Heart right ventricle (tissue), 16 donors: ENCODE results near the gene IL11RA. TPM values are rescaled to one million over a fixed set of nuclear protein-coding genes. Genes with fewer than 3 reads are reported as not detected.

Source experiments
- ATAC-seq, 8 donors: fragments of 200-7000 bp; cut with Tn5 transposase; one replicate each; pipeline ENCODE4 v1.9.1; 2020; ENCODE audit warnings: mild to moderate bottlenecking in 8 of 8, moderate library complexity in 8 of 8, moderate number of reproducible peaks in 1 of 8
- DNase-seq, 2 donors: peaks; one replicate each; pipeline ENCODE4 v3.0.0-alpha.2; 2020
- H3K27ac ChIP-seq, 10 donors: fragments of 200-600 bp; sonication (generic) in 2 of 10; one replicate each; pipeline versions ENCODE4 v1.5.0 to v1.8.0; 2020 to 2022; ENCODE audit warnings: mild to moderate bottlenecking in 3 of 10
- H3K27me3 ChIP-seq, 7 donors: fragments of 200-600 bp; one replicate each; pipeline ENCODE4 v1.8.0; 2021 to 2022; ENCODE audit warnings: mild to moderate bottlenecking in 2 of 7
- H3K36me3 ChIP-seq, 9 donors: fragments of 200-600 bp; sonication (generic) in 1 of 9; one replicate each; pipeline versions ENCODE4 v1.5.0 to v1.8.0; 2020 to 2022; ENCODE audit warnings: mild to moderate bottlenecking in 2 of 9
- H3K4me1 ChIP-seq, 9 donors: fragments of 200-600 bp; sonication (generic) in 1 of 9; one replicate each; pipeline versions ENCODE4 v1.5.0 to v1.8.0; 2020 to 2022; ENCODE audit warnings: mild to moderate bottlenecking in 4 of 9
- H3K4me3 ChIP-seq, 10 donors: fragments of 200-600 bp; sonication (generic) in 2 of 10; one replicate each; pipeline versions ENCODE4 v1.5.0 to v1.8.0; 2020 to 2022; ENCODE audit warnings: mild to moderate bottlenecking in 7 of 10, moderate library complexity in 2 of 10
- H3K9me3 ChIP-seq, 11 donors: fragments of 200-600 bp in 10 of 11; sonication (generic) in 2 of 11; one replicate each; pipeline versions ENCODE4 v1.5.0 to v1.8.0; 2013 to 2022; ENCODE audit warnings: mild to moderate bottlenecking in 2 of 11, control low read depth in 1 of 11, moderate library complexity in 1 of 11
- CTCF ChIP-seq, 9 donors: fragments of 200-600 bp; sonication (generic) in 2 of 9; IDR thresholded peaks; one replicate each; pipeline versions ENCODE4 v1.5.0 to v1.8.0; 2021 to 2022; ENCODE audit warnings: antibody characterized with exemption in 9 of 9, mild to moderate bottlenecking in 5 of 9, moderate library complexity in 1 of 9
- WGBS, 2 donors: extraction: QIAGEN DNeasy Blood & Tissue Kit; methylation state at CpG; one replicate each; pipeline ENCODE4 v1.1.7; 2013; ENCODE audit warnings: inconsistent platforms in 1 of 2; 5-methylcytosine and 5-hydroxymethylcytosine counted together
- intact Hi-C, 10 donors: fragments of 100-400 bp; cut with DNase I; formaldehyde crosslinking; loops; one replicate each; pipeline versions ENCODE4 v1.11.1 to v1.14.2; 2022
- polyA plus RNA-seq, 2 donors: library from polyadenylated mRNA; stranded (reverse); fragments of 200-250 nt; gene quantifications; one replicate each; pipeline ENCODE4 v1.2.3, GENCODE V29; 2013
- total RNA-seq, 10 donors: library from RNA; stranded (reverse); fragmentation: NEBNext Ultra II Directional in 3 of 10; extraction: Animal tissue kit (Norgen Biotek cat#: 25700) in 3 of 10; gene quantifications; one replicate each; pipeline versions ENCODE4 v1.2.1 to v1.2.4, GENCODE V29; 2021 to 2023
- donor health status: Arrhythmogenic right ventricular cardiomyopathy.
- donor health status: ischemic (EF 13 %, LVEDD 7.1; RV severe dilation, severe dysfunction).
- donor health status: healthy with polysubstance abuse.
- donor health status: DM: no; HTN: yes; CAD: no.
- donor health status: DM: no; HTN: no; CAD: no.
- donor health status: ischemic (EF 25% LVEDD 6.9; RV normal size, moderate dysfunction).
- donor health status: ischemic (EF 25% LVEDD 5.7; RV mildly dilated, moderate dysfunction).
- donor health status: healthy.
- donor health status: DM: yes; HTN: yes; CAD: no.
- donor health status: Ischemic cardiomyopathy.
- donor health status: ischemic (EF 35%, LVEDD 5.7; RV mildly dilated, moderate dysfunction).
- donor health status: nonischemic (EF 11% LVEDD 7.7; RV severe dilation, severe dysfunction).
- donor health status: DM: yes; HTN: yes; CAD: no.
- donor health status: PGD.
- donor health status: ischemic (EF 29% LVEDD 5.4; RV normal size, mild dysfunction).
- donor health status: nonischemic (EF 23%, LVEDD 6.1; RV moderate dilation, normal function).

The IL11RA gene
- total and polyA plus RNA-seq, 12 donors, result 26.9 to 53.7 (median 47.9) TPM

GRCh38 chr9:34707130-34707529 is 55.1 kb downstream of the IL11RA start:
- DNase-seq (no peak), ATAC-seq (no peak)
- Histone ChIP-seq H3K4me1 (peaks cover 0 to 27% (median 14%) of the 10 kb centered on the region in 9 donors), H3K9me3 (no peaks in the 10 kb centered on the region), H3K4me3 (no peak overlapping the region), H3K36me3 (no peaks in the 10 kb centered on the region), H3K27me3 (no peaks in the 10 kb centered on the region), H3K27ac (no peak overlapping the region)
- TF ChIP-seq CTCF (IDR thresholded peaks at IDR 0.05), result no peak
- intact Hi-C loops, result loop anchor here in 3 of 10 donors (10.0 kb wide), 3 partner anchors 58 to 278 kb away; partner anchors contain the start of gene DNAJB5 (in 1 of the 3)
- 90 to 92% methylated on average over 2 of the region's 2 CpGs for WGBS, 2 donors

- Histone ChIP-seq H3K27ac (peak overlapping the region in 8 of 10 donors; percentile 47 to 88 (median 78)), H3K4me3 (no peak overlapping the region), H3K27me3 (no peaks in the 10 kb centered on the region), H3K36me3 (no peaks in the 10 kb centered on the region), H3K4me1 (peaks cover 0 to 27% (median 14%) of the 10 kb centered on the region in 9 donors), H3K9me3 (no peaks in the 10 kb centered on the region)
- DNase-seq (no peak), ATAC-seq (peak; percentile 7 to 55 (median 20))
- intact Hi-C loops, result loop anchor here in 3 of 10 donors (10.0 kb wide), 3 partner anchors 55 to 275 kb away; partner anchors contain the start of gene DNAJB5 (in 1 of the 3)
- TF ChIP-seq CTCF (IDR thresholded peaks at IDR 0.05), result no peak
- WGBS, 2 donors, result 86 to 87% methylated on average over 9 of the region's 9 CpGs
These were observed 57.4 kb downstream of the IL11RA start for GRCh38 chr9:34709196-34709978.

- TF ChIP-seq CTCF (IDR thresholded peaks at IDR 0.05), result no peak
- ATAC-seq (peak; percentile 87 to 96 (median 93)), DNase-seq (peak; percentile 57 to 85)
- Histone ChIP-seq H3K4me3 (no peak within 1 kb of the TSS), H3K27ac (peak within 1 kb of the TSS in 9 of 10 donors; percentile 47 to 88 (median 77)), H3K4me1 (peaks cover 0 to 27% (median 14%) of the 10 kb centered on the region in 9 donors), H3K36me3 (no peaks in the 10 kb centered on the region), H3K27me3 (no peaks in the 10 kb centered on the region), H3K9me3 (no peaks in the 10 kb centered on the region)
- intact Hi-C loops, result no loop called here
- 8 to 15% methylated on average over 2 of the region's 2 CpGs for WGBS, 2 donors
These were observed 58.0 kb downstream of the IL11RA start, which contains the start of gene CCL21 for GRCh38 chr9:34710023-34710422. TSS of gene CCL21 (minus strand) at chr9:34710136. CDS start at chr9:34710066, 70 bp downstream.

Other genes starting within 250 kb of the IL11RA start
- 10 to 100 TPM; 18.9 to 38.6 (median 27.9) TPM for gene FAM219A, start 193.6 kb upstream of the IL11RA start, total RNA-seq
- gene FAM219A, start 193.6 kb upstream of the IL11RA start, polyA plus RNA-seq, result 10 to 100 TPM; 15.1 to 20.7 TPM
- under 1 TPM in 2 of 10 donors, not detected in 8; 0.09 to 0.18 TPM for gene DNAI1, start 193.4 kb upstream of the IL11RA start, total RNA-seq
- gene DNAI1, start 193.4 kb upstream of the IL11RA start, polyA plus RNA-seq, result under 1 TPM in 1 of 2 donors, not detected in 1; 0.28 TPM
- gene ENHO, start 129.2 kb upstream of the IL11RA start, total RNA-seq, result under 1 TPM in 6 of 10 donors, not detected in 4; 0.32 to 0.64 (median 0.42) TPM
- 1 to 10 TPM in 1 of 2 donors, under 1 TPM in 1; 0.46 to 1.2 TPM for gene ENHO, start 129.2 kb upstream of the IL11RA start, polyA plus RNA-seq
- gene CNTFR, start 62.5 kb upstream of the IL11RA start, total RNA-seq, result 1 to 10 TPM in 9 of 10 donors, under 1 TPM in 1; 0.76 to 6.2 (median 2.9) TPM
- gene CNTFR, start 62.5 kb upstream of the IL11RA start, polyA plus RNA-seq, result 1 to 10 TPM; 2.9 to 5.0 TPM
- 10 to 100 TPM; 29.2 to 48.5 (median 39.2) TPM for gene RPP25L, start 40.1 kb upstream of the IL11RA start, total RNA-seq
- gene RPP25L, start 40.1 kb upstream of the IL11RA start, polyA plus RNA-seq, result 10 to 100 TPM; 34.3 to 51.0 TPM
- gene DCTN3, start 31.7 kb upstream of the IL11RA start, total RNA-seq, result 100 to 1,000 TPM; 113 to 143 (median 129) TPM
- 100 to 1,000 TPM in 1 of 2 donors, 10 to 100 TPM in 1; 30.5 to 118 TPM for gene DCTN3, start 31.7 kb upstream of the IL11RA start, polyA plus RNA-seq
- not detected for gene ARID3C, start 23.1 kb upstream of the IL11RA start, total RNA-seq
- not detected for gene ARID3C, start 23.1 kb upstream of the IL11RA start, polyA plus RNA-seq
- 10 to 100 TPM; 15.8 to 31.7 (median 22.3) TPM for gene SIGMAR1, start 14.4 kb upstream of the IL11RA start, total RNA-seq
- 10 to 100 TPM; 23.8 to 54.0 TPM for gene SIGMAR1, start 14.4 kb upstream of the IL11RA start, polyA plus RNA-seq
- 10 to 100 TPM; 34.7 to 65.0 (median 44.2) TPM for gene GALT, start 5.5 kb upstream of the IL11RA start, total RNA-seq
- 10 to 100 TPM; 20.8 to 82.2 TPM for gene GALT, start 5.5 kb upstream of the IL11RA start, polyA plus RNA-seq
- gene CCL27, start 10.5 kb downstream of the IL11RA start, total RNA-seq, result under 1 TPM in 1 of 10 donors, not detected in 9; 0.44 TPM
- under 1 TPM in 1 of 2 donors, not detected in 1; 0.45 TPM for gene CCL27, start 10.5 kb downstream of the IL11RA start, polyA plus RNA-seq
- 10 to 100 TPM in 1 of 10 donors, 1 to 10 TPM in 1, under 1 TPM in 3, not detected in 5; 0.47 to 19.9 (median 0.87) TPM for gene CCL19, start 39.1 kb downstream of the IL11RA start, total RNA-seq
- 1 to 10 TPM; 1.6 to 4.9 TPM for gene CCL19, start 39.1 kb downstream of the IL11RA start, polyA plus RNA-seq
- gene CCL21, start 58.0 kb downstream of the IL11RA start, total RNA-seq, result 10 to 100 TPM in 7 of 10 donors, 1 to 10 TPM in 3; 1.3 to 31.1 (median 14.7) TPM
- 10 to 100 TPM; 21.7 to 44.5 TPM for gene CCL21, start 58.0 kb downstream of the IL11RA start, polyA plus RNA-seq